Activated CD8-positive, alpha-beta memory T cell treated with anti-CD3 and anti-CD28 coated beads for 24 hours (primary cell): ENCODE results near the gene C17orf78.
"Not testable (repeated sequence)": the region's sequence is repeated elsewhere in the genome, so short reads cannot be mapped to it uniquely, and the experiment has no call there.

Experiments used
- DNase-seq: peaks from one replicate; pipeline ENCODE4 v3.0.0-alpha.2; 2020

The C17orf78 gene

DNA sequence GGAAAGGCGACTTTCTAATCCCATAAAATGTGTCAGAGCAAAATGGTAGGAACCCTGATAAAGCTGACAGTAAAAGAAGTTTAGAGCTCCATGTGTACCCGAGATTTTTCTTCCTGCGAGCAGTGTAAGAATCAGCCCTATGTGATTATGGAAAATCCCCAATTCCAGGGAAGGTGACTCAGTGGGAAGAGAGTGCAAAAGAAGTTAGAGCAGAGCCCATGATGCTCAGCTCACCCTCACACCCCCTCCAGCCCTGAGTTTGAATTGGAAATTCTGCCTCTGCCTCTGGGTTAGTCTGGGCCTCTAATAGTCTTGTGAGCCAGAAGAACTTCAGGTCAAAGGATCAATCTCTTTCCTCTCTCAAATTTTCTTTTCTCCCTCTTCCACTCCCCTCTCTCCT is 12.5 kb downstream of the C17orf78 start:
- no peak for DNase-seq

DNA sequence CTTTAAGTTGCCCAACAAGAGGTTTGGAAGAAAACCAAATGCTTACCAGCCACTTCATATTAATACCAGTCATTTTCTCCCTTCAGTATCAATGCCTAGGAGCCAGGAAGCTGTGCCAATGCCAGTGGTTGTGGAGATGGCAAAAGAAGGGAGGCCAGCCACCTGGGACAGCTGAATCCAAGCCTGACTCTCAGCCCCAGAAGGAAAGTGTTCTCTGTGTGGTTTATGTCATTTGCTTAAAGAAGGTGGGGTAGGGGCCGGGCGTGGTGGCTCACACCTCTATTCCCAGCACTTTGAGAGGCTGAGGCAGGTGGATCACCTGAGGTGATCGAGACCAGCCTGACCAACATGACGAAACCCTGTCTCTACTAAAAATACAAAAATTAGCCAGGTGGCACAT is 13.4 kb downstream of the C17orf78 start:
- no peak for DNase-seq

DNA sequence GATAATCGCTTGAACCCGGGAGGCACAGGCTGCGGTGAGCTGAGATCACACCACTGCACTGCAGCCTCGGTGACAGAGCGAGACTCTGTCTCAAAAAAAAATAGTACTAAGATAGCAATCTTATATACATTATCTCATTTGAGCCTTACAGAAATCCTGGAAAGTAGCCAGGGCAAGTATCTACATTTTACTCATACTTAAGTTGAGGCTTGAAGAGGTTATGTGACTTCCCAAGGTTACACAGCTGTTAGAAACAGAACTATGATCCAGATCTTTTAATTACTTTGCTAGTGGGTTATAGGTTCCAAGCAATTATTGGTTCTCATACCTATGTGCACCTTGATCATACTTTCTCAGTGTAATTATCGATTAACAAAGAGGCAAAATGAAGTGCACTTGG is 15.4 kb downstream of the C17orf78 start:
- no peak for DNase-seq

DNA sequence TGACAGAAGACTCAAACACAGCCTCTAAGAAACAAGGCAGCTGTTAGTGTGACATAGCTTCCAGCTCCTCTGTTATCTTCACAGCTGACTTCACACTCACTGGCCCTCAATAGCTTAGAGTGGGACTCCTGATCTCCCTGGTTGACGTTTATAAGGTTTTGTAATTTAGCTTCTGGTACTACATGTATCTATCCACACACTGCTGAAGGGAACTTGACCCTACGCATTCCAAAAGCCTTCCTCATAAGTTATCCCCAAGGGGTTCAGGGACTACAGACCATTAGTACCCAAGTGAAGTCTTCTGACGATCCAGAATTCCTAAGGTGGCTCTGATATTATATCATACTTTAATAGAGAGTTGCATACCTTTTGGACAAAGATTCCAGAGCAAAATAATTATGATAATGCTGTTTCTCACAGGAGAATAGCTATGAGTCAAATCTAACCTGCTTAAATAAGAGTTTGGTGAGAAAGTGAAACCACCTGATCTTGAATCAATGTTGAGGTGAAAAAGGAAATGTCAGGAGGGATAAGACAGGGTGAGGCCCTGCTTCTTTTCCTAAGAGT is 16.3 kb downstream of the C17orf78 start:
- DNase-seq: no peak

DNA sequence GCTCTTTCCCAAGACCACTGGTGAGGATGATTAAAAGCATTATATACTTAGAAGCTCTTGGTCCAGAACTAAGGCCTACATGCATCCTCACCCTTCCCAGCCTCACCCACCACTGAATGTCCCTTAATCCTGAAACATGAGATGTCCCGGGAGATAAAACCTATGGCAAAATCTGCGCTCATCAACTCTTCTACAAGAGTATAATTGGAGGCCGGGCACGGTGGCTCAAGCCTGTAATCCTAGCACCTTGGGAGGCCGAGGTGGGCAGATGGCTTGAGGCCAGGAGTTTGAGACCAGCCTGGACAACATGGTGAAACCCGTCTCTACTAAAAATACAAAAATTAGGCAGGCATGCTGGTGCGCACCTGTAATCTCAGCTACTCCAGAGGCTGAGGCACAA is 17.6 kb downstream of the C17orf78 start:
- no peak for DNase-seq

DNA sequence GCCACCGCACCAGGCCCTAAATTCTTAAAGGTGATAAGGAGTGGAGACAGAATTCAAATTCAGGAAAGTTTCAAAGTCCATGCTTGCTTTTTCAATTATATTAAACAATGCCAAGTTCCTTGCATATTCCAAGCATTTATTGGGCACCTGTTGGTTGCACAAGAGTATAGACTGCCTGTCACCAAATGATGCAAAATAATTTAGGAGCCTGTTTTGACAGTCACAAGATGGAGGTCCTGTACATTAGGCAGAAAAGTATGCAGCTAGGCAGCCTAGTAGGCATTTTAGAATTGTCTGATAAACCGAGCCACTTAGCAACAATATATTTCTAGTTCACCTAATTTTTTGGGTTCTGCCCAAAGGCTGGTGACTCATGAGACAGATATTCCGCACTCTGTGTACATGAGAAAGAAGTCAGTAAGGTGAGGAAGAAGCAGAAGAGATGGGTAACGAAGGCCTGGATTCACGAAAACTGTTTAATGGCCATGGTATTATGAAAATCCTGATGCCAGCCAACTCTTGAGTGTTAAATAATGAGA is 23.5 kb downstream of the C17orf78 start:
- DNase-seq: no peak

DNA sequence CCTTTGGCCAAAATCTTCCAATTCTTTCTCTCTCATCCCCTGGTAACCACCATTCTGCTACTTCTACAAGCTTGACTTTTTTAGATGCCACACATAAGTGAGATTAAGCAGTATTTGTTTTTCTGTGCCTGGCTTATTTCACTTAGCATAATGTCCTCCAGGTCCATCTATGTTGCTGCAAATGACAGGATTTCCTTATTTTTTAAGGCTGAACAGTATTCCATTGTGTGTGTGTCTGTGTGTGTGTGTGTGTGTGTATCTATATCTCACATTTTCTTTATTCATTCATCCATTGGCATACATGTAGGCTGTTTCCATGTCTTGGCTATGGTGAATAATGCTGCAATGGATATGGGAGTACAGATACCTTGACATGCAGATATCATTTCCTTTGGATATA is 24.7 kb downstream of the C17orf78 start:
- no peak for DNase-seq

DNA sequence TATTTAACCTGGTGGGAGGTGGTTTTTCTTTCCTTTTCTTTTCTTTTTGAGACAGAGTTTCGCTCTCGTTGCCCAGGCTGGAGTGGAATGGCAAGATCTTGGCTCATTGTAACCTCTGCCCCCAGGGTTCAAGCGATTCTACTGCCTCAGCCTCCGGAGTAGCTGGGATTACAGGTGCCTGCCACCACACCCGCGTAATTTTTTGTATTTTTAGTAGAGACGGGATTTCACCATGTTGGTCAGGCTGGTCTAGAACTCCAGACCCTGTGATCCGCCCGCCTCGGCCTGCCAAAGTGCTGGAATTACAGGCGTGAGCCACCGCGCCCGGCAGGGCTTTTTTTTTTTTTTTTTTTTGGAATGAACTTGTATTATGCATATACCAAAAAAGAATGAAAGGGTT is 29.7 kb downstream of the C17orf78 start:
- DNase-seq: not testable (repeated sequence)

DNA sequence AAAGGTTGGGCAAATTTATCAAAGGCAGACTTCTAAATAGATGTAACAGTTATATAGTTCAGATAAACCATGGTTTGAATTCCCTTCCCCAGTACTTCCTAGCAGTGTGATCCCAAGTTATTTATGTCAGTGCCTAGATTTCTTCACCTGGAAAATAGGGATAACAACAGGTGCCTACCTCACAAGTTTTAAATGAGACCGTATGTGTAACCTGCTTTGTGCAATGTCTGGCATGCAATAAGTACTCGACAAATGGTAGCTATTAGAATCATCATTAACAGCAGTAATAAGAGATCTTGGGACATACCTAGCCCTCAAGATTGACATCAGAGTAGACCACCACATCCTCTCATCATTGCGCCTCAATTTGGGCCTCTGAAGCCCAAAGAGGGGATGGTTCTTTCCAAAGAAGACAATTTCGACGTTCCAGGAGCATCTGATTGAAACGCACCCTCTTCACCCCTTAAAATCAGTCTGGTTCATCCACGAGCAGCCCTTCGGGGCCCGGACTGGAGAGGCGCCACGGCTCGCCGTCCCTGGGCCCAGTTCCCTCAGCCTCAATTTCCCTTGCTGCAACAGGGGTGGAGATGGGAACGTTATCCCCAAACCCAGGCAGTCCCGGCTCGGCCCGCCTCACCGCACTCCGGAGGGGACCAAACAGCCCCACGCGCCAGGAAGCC is 30.3 kb downstream of the C17orf78 start:
- DNase-seq: no peak

DNA sequence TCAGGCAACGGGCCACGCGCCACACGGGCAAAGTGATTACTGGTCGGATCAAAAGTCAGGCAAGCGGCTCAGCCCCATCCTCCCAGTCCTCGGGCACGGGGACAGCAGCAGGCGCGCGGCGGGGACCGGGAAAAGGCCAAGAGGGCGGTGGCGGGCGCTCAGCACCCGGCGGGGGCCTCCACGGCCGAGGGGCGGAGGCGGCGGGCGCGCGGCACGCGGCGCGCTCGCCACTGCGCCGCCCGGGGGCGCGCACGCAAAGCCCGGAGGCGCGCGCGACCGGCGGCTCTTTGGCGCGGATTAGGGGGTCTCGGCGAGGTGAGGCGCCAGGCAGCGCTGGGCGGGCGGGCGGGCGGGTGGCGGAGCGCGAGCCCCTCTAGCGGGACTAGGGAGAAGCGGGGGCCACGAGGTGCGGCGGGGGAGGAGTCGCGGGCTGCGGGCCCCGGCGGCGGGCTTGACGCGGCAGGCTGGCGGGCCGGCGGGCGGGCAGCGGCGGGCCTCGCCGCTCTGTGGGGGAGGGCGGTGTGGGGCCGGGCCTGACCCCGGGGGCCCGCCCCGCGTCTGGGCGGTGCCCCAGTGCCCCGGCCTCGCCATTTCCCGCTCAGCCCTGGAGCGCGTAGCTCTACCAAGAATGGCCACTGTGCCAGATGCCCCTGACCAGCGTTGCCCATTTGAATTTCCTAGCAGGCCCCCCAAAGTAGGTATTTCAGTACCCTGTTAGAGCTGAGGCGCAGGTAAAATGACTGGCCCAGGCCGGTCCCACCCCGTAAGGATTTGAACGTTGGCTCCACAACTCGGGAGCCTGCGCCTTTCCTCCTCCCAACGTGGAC is 31.1 kb downstream of the C17orf78 start, which contains the start of the genes ACACA and TADA2A:
ACACA (minus strand) TSS at position 202 of the 827 bp plus-strand sequence. CDS start 537 bp downstream, outside the sequence.
TADA2A (plus strand) TSS at position 252 of the 827 bp plus-strand sequence. CDS start 4,480 bp downstream, outside the sequence.
- peak; percentile 90 for DNase-seq

DNA sequence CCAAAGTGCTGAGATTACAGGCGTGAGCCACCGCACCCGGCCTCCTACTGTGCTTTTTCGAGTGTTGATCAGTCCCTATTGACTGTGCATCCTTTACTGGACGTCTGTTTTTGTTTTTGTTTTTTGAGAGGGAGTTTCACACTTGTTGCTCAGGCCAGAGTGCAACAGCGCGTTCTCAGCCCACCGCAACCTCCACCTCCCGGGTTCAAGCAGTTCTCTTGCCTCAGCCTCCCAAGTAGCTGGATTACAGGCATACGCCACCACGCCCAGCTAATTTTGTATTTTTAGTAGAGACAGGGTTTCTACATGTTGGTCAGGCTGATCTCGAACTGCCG is 32.3 kb downstream of the C17orf78 start:
- DNase-seq: not testable (repeated sequence)

DNA sequence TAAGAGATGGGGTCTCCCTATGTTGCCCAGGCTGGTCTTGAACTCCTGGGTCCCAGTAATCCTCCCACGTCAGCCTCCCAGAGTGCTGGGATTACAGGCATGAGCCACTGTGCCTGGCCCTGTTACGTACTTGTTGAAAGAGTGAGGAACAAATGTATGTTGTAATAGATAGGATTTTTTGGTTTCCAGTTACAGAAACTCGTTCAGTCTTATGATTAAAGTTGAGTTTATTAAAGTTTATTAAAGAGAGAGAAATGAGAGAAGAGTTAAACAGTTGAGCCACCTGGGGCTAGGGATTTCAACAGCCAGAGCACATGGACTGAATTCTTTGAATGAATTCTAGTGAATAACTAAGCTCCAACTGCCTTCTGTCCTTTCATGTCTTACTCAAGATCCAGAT is 34.6 kb downstream of the C17orf78 start:
- DNase-seq: no peak

DNA sequence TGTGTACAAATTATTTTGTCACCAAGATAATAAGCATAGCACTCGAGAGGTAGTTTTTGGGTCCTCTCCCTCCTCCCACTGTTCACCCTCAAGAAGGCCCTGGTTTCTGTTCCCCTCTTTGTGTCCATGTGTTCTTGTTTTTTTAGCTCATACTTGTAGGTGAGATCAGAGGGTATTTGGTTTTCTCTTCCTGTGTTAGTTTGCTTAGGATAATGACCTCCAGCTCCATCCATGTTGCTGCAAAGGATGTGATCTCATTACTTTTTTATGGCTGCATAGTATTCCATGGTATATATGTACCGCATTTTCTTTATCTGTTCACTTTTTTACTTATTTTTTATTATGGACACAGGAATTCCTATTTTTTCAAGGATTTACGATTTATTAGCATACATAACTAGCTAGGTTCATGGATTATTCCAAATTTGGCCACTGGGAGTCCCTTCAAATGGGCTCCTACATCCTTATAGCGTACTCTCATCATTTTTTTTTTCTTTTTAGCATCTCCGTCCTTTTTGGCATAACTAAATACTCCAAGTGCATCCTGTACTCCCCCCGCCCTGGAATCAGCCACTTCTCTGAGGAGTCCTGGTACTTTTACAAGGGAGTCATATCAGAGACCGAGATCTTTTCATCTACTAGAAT is 38.2 kb downstream of the C17orf78 start:
- no peak for DNase-seq

DNA sequence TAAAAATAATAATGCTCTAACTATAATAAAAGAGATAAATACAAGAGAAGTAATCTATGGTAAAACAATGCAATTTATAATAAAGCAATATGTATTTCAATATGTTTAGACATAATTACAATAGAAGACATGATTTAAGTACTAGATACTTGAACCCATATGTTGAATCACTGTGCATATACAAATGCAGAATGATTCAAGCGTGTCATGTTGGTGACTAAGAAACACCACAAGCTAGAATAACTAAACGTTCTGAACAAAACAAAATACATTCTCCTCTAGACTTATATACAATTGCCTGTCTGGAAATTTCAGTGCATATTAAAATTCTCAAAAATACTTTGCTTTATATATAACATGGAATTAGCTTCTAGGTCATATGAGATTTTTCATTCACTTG is 42.1 kb downstream of the C17orf78 start:
- no peak for DNase-seq

DNA sequence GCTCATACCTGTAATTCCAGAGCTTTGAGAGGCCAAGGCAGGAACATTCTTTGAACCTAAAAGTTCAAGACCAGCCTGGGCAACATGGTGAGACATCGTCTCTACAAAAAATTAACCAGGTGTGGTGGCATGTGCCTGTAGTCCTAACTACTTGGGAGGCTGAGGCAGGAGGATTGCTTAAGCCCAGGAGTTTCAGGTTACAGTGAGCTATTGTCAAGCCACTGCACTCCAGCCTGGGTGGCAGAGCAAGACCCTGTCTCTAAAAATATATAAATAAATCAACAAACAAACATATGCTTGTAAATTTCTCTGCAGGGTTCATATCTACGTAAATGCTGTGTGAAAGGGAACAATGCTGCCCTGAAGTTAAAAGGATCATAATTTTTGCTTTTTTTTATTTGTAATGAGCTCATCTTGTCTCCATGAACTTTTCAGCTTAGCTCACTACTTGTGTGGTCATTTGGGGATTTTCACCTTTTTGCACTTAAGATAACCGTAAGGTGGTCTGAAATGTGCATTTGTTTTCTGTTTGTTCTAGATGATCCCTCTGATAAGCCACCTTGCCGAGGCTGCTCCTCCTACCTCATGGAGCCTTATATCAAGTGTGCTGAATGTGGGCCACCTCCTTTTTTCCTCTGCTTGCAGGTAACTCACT is 47.3 kb downstream of the C17orf78 start:
- no peak for DNase-seq

DNA sequence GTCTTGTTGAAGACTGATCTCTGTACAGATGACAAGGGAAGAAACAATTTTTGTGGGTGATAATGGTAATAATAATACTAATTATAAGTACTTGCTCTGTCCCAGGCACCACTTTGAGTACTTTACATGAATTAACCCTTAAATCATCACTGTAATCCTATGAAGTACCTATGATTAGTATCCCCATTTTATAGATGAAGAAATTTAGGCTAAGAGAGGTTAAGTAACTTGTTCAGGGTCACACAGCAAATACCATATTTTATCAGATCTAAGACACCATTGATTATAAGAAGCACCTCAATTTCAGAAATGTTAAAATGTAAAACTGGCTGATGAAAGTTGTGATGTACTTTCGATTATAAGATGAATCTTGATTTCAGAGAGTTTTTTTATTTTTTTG is 49.5 kb downstream of the C17orf78 start:
- DNase-seq: no peak

DNA sequence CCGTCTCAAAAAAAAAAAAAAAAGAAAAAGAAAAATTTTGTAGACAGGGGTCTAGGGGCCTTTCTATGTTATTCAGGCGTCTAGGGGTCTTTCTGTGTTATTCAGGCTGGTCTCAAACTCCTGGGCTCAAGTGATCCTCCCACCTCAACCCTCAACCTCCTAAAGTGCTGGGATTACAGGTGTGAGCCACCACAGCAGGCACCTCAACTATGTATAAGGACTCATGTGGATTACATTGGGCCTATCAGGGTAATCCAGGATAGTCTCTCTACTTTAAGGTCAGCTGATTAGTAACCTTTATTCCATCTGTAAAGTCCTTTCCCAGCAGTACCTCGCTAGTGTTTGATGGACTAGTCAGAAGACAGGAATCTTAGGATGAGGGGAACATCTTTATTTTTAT is 53.3 kb downstream of the C17orf78 start:
- no peak for DNase-seq

DNA sequence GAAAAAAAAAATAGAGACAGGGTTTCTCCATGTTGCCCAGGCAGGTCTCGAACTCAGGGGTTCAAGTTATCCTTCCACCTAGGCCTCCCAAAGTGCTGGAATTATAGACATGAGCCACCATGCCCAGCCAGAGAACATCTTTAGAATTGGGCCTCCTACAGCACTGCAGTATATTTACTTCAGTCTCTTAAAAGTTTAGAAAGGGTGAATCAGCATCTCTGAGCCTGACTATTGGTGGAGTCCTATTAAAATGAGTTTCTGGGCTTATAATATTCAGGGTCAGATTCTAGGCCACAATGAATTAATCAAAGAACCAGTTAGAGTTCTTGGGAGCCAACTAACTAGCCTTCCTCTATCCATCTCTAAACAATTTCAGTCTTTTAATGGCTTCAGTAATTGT is 53.7 kb downstream of the C17orf78 start:
- DNase-seq: no peak

DNA sequence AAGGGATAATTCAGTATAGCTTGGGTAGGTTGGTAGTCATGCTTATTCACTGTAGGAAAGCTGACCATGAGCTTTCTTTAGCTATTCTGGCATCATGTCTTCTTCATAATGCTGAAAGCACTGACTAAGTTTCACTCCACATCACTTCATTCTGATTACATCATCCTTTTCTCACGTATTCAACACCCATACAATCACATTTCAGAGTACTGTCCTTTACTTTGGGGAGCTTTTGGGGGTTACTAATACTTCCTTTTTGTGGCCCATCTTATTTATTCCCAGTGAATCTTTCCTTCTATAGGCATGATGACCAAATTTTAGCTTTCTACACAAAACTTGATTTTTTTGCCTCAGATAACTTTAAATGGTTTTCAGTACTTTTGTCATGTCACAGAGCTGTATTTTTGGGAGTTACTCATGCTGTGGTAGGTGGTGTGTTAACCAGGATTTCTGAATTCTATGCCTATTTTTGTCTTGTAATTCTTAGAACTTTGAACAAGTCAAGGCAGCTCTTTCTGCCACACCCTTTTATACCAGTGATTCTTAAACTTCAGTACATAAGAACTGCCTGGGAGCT is 54.4 kb downstream of the C17orf78 start:
- DNase-seq: no peak

DNA sequence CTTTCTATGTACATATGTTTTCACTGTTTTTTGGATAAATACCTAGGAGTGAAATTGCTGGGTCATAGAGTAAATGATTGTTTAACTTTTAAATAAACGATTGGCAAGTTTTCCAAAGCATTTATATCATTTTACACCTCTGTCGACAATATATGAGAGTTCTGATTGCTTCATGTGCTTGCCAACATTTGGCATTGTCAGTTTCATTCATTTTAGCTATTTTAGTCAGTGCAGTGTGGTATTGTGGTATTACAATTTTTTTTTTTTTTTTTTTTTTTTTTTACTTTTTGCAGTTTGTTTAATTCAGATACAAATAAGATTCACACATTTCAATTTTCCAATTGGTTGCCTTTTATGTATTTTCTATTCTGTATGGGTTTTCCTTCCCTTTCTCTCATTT is 56.9 kb downstream of the C17orf78 start:
- no peak for DNase-seq

DNA sequence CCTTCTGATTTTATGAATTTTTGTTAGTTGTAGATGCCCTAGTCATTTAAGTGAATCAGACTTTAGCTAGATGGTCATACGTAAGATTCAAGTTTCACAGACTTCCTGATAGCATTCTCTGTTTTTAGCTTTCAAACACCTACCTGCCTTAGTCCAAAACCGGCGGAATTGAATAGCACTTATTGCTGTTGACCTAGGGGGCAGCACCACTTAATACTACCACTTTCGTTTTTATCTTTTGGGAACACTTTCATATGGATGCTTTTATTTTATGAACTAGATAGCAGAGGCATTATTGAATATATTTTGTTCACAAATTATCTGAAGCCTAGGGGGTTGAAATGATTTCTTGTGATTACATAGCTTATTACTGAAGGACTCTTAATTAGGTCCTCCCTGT is 62.4 kb downstream of the C17orf78 start:
- DNase-seq: no peak

DNA sequence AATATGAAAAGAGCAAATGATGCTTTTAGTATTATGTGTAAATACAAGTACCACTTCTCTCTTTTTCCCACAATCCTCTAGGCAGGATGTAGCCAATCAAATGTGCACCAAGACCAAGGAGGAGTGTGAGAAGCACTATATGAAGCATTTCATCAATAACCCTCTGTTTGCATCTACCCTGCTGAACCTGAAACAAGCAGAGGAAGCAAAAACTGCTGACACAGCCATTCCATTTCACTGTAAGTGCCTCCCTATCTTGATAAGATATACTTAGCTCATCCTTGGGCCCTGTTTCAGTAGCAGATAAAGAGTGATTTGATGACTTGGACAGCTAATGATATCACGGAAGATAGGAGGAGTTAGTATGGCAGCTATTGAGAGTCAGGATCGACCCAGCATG is 64.6 kb downstream of the C17orf78 start:
- no peak for DNase-seq
